Measurements from ENCODE around the gene EPPIN.
"Not testable (repeated sequence)": the region's sequence is repeated elsewhere in the genome, so short reads cannot be mapped to it uniquely, and the experiment has no call there.

Gene EPPIN

GRCh38 chr20:45547206-45547770 lies at the start of gene EPPIN:
Gene EPPIN (minus strand): TSS chr20:45547401. CDS start chr20:45547357, 44 bp downstream.
- DNase-seq: no peak

DNA sequence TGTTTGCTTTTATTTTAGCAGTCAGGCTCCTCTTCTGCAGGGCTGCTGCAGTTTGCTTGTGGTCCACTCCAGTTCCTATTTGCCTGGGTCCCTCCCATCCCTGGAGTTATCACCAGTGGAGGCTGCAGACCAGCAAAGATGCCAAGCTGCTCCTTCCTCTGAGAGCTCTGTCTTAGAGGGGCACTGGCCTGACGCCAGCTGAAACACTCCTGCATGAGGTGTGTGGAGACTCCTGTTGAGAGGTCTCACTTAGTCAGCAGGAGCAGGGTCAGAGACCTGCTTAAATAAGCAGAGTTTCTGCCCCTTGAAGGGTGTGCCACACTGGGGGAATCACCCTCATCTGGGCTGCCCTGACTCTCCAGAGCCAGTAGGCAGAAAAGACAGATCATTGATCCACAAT lies 48.0 kb upstream of the EPPIN start:
- no peak for DNase-seq

DNA sequence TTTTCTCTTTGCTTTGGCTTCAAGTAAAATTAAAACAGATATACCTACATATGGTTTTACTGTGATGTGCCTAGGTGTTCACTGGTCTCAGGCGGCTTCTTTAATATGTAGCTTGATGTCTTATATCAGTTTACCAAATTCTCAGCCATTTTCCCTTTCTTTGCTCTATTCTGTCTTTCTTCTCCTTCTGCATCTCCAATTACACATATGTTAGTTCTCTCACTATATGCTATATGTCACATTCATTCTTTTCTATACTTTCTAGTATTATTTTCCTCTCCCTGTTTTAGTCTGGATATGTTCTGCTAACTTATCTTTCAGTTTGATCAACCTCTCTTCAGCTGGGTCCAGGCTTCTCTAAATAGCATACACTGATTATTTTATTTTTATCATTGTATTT lies 46.3 kb upstream of the EPPIN start:
- DNase-seq: no peak

GRCh38 chr20:45592574-45593189 lies 45.5 kb upstream of the EPPIN start:
- peak; percentile 64 for DNase-seq

DNA sequence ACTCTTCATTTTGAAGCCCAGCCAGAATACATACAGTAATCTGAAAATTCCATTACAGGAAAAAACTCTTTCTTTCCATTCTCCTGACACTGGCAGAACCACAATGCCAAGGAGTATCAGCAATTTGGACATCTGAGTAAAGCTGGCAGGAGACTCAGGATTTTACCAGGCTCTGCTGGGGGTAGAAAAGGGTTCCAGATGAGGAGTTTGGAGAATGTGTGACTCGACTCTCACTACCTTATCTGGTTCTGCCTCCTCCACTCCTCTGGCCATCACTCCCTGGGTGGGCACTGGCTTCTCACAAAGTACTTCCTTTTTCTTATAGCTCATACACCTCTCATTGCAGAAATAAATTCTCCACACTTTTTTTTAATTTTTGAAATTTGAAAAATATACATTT lies 42.5 kb upstream of the EPPIN start:
- no peak for DNase-seq

- no peak for DNase-seq
Measured at GRCh38 chr20:45588800-45589199, 41.6 kb upstream of the EPPIN start.

DNA sequence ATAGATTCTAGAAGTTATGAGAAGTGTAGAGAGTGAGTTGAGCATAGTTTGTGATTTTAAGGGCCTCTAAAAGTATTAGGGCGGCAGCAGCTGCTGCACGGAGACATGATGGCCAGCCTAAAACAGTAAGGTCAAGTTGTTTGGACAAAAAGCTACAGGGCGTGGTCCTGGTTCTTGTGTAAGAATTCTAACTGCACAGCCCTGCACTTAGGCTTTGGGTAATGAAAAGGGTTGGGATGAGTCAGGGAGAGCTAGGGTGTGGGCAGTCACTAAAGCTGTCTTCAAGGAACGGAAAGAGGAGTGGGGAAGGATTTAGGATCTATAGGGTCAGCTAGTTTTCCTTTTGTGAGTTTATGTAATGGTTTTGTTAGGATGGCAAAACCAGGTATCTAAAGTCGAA lies 38.8 kb upstream of the EPPIN start:
- DNase-seq: not testable (repeated sequence)

DNA sequence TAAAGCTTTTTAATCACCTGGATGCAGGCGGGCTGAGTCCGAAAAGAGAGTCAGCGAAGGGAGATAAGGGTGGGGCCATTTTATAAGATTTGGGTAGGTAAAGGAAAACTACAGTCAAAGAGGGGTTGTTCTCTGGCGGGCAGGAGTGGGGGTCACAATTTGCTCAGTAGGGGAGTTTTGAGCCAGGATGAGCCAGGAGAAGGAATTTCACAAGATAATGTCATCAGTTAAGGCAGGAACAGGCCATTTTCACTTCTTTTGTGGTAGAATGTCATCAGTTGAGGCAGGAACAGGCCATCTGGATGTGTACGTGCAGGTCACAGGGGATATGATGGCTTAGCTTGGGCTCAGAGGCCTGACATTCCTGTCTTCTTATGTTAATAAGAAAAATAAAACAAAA lies 37.1 kb upstream of the EPPIN start:
- DNase-seq: not testable (repeated sequence)

- DNase-seq: no peak
Measured at GRCh38 chr20:45583502-45583901, 36.3 kb upstream of the EPPIN start.

DNA sequence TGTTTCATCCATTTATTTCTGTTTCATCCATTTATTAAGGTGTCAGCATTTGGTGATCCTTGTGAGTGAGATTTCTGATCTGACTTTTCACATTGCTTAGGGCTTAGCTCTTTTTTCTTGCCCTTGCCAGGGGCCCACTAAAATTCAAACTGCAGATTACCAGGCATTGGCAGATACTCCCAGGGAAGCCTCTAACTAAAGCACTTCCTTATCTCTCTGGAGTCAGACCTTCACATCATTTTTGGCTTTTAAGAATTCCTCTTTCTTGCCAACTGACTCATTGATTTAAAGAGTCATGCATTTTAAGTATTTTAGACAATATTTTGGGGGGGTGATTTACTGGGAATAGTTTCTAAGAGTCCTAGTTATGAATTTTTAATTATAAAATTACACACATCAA lies 34.5 kb upstream of the EPPIN start:
- no peak for DNase-seq

GRCh38 chr20:45579184-45579583 lies 32.0 kb upstream of the EPPIN start, which contains the start of gene WFDC8:
Gene WFDC8 (minus strand): TSS chr20:45579284. CDS start chr20:45579247, 37 bp downstream.
- no peak for DNase-seq

- no peak for DNase-seq
Measured at GRCh38 chr20:45578231-45578630, 31.0 kb upstream of the EPPIN start.

DNA sequence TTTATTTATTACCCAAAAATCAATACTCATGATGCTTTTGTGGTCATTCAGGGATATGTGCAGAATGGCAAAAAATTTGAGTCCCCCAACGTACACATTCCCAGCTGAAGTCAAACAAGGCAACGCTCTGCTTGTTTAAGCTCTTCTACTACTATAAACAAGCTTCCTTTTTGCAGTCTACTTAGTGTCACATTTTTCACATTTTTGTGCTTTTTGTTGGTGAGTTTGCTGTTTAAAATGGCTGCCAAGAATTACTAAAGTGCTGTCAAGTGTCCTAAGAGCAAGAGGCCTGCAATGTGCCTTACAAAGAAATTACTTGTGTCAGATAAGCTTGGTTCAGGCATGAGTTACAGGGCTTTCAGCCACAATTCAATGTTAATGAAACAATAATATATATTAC lies 29.8 kb upstream of the EPPIN start:
- no peak for DNase-seq

DNA sequence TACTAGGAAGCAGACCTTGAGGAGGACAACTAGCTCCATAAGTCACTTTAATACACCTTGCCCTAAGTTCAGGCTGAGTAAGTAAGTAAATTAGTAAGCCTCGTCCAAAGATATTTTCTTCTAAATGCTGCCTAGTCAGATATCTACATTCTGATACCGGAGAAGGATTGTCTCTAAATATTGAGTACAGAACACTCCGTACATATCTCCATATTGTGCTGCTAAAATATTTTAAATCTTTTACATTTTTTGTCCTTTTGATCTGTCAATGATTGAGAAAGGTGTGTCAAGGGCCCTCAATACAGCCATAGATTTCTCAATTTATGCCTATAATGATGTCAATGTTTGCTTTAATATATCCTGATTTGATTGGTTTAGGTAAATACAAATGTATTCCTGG lies 28.7 kb upstream of the EPPIN start:
- no peak for DNase-seq

DNA sequence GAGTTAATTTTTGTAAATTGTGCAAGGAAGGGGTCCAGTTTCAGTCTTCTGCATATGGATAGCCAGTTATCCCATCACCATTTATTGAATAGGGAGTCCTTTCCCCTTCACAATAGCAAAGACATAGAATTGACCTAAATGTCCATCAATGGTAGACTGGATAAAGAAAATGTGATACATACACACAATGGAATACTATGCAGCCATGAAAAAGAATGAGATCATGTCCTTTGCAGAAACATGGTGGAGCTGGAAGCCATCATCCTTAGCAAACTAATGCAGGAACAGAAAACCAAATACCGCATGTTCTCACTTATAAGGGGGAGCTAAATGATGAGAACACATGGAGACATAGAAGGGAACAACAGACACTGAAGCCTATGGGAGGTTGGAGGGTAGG lies 22.4 kb upstream of the EPPIN start:
- not testable (repeated sequence) for DNase-seq

GRCh38 chr20:45564760-45565276 lies 17.6 kb upstream of the EPPIN start:
- DNase-seq: no peak

GRCh38 chr20:45555198-45555597 lies 8.0 kb upstream of the EPPIN start:
- no peak for DNase-seq

GRCh38 chr20:45552456-45552855 lies 5.3 kb upstream of the EPPIN start:
- no peak for DNase-seq

GRCh38 chr20:45550765-45551164 lies 3.6 kb upstream of the EPPIN start:
- no peak for DNase-seq

- no peak for DNase-seq
Measured at GRCh38 chr20:45548410-45548809, 1.2 kb upstream of the EPPIN start.

DNA sequence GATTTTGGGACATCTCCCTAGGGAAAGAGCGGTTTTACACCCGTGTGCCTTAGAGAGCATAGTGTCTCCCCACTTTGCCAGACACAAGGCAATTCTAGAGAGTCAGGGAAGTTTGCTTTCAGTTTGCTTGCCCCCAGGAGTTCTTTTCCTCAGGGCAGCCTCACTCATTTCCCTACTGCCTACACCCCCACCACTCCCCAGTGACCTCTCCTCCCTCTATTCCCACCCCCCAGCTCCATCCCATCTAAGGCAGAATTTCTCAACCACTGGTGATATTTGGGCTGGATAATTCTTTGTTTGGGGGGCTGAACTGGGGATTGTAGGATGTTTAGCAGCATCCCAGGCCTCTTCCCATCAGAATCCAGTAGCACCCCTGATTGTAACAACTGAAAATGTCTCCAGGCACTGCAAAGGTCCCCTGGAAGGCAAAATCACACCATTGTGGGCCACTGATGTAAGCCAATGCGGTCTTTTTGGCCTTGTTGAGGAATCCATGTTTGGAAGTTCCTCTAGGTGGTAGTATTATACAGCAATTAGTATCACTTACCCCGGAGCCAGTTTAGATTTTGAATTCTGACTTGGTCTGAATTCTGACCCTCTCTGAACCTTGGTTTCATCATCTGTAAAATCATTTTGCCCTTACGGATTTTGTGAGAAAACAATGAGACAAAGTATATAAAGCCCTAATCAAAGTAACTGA lies 1.3 kb downstream of the EPPIN start:
- DNase-seq: no peak

DNA sequence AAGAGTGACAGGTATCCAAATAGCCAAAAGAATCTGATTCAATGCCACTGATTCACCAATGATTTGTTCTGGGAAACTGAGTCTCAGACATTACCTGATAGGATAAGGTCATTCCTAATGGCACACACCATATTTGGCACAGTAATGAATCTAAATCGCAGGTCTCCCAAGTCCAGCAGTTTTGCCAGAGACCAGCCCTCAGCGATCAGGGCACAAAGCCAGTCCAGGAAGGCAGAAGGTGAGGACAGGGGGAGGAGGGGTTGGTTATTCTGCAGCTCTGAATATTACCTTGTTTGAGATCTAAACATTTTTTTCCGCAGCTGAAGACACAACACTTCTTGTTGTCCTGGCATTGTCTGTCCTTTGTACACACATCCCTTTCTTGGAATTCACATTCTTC lies 1.9 kb downstream of the EPPIN start:
- DNase-seq: no peak

- no peak for DNase-seq
Measured at GRCh38 chr20:45539382-45539781, 7.8 kb downstream of the EPPIN start, which contains the start of gene WFDC6. Gene WFDC6 (minus strand): TSS chr20:45539482. CDS start chr20:45539407, 75 bp downstream.

DNA sequence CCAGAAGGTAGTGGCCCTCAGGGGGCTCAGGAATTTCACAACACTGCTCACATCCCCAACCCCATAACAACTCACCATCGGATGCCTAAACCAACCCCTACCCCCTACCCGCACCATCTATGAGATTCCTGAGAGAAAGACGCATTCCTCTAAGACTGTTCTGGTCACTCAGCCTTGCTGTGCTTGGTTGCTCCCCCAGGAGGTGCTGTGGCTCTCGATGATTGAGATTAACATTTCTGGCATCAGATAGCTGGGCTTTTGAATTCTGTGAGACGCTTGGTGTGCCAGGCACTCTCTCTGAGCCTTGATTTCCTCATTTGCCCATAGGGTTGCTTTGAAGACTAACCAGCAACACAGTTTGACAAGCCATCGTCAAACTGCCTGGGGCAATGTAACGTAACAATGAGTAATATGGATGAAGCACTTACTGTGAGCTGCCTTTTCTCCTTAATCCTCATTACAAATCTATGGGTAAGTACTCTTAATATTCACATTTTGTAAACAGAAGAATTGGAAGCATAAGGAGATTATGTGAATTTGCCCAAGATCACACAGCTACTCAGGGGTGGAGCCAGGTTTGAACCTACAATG lies 8.9 kb downstream of the EPPIN start:
- no peak for DNase-seq
